ENCODE measurements around the gene GZMM.

GZMM gene

DNA sequence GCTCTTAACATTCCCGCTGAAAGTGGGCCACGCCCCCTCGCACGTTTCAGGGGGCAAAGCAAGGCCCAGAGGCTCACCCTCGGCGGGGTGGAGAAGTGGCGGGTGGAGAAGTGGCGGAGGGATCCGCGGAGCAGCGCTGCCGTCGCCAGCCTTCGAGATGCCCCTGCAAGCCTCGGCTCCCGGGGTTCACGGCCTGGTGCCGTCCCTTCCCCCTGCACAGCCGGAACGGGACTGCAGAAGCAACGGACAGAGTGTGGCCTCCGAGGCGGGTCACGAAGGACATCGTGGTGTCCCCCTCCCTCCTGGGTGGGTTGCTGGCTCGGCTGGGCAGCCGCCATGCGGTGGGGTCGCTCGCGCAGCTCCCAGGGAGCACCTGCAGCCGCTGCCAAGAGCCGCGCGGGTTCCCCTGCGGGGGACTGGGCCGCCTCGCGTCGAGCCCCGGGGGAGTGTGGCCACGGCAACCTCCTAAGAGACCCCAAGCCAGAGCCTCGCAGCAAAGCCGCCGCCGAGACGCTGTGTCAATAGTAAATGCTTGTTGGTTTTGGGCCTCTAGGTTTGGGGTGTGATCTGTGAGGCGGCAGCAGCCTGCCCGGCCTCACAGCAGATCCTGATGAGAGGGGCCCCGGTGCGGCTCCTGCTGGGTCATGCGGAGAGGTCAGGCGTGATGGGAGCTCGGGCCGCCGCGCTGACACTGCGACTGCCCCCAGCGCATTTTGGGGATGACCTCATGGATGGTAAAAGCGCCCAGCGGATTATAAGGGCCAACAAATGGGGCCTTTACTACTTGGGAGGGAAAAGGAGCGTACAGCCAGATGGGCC is 31.1 kb upstream of the GZMM start:
- no peak for DNase-seq (ENCODE audit: low spot score)

DNA sequence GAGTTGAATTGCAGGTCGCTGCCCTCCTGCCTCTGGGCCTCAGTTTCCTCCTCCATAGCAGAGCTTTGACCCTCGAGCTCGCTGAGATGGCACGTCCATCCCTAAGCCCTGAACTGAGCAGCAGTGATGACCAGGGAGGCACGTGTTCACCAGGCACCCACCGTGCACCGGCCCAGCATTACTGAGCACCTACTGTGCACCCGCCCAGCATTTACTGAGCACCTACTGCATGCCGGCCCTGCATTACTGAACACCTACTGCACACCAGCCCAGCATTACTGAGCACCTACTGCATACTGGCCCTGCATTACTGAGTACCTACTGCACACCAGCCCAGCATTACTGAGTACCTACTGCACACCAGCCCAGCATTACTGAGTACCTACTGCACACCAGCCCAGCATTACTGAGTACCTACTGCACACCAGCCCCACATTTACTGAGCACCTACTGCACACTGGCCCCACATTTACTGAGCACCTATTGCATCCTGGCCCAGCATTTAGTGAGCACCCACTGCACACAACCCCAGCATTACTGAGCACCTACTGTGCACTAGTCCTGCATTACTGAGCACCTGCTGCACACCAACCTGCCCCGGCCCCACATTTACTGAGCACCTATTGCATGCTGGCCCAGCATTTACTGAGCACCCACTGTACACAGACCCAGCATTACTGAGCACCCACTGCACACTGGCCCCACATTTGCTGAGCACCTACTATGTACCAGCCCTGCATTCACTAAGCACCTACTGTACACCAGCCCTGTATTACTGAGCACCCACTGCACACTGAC is 30.3 kb upstream of the GZMM start:
- no peak for DNase-seq (ENCODE audit: low spot score)

DNA sequence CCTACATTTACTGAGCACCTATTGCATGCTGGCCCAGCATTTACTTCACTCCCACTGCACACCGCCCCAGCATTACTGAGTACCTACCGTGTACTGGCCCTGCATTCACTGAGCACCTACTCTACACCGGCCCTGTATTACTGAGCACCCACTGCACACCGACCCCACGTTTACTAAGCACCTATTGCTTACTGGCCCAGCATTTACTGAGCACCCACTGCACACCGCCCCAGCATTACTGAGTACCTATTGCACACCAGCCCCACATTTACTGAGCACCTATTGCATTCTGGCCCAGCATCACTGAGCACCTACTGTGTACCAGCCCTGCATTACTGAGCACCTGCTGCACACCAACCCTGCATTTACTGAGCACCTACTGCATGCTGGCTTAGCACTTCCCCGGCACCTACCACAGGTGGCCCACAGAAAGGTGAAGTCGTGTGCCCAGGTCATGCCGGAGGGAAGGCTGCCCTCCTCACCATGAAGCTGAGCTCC is 29.6 kb upstream of the GZMM start:
- DNase-seq (ENCODE audit: low spot score), result no peak

DNA sequence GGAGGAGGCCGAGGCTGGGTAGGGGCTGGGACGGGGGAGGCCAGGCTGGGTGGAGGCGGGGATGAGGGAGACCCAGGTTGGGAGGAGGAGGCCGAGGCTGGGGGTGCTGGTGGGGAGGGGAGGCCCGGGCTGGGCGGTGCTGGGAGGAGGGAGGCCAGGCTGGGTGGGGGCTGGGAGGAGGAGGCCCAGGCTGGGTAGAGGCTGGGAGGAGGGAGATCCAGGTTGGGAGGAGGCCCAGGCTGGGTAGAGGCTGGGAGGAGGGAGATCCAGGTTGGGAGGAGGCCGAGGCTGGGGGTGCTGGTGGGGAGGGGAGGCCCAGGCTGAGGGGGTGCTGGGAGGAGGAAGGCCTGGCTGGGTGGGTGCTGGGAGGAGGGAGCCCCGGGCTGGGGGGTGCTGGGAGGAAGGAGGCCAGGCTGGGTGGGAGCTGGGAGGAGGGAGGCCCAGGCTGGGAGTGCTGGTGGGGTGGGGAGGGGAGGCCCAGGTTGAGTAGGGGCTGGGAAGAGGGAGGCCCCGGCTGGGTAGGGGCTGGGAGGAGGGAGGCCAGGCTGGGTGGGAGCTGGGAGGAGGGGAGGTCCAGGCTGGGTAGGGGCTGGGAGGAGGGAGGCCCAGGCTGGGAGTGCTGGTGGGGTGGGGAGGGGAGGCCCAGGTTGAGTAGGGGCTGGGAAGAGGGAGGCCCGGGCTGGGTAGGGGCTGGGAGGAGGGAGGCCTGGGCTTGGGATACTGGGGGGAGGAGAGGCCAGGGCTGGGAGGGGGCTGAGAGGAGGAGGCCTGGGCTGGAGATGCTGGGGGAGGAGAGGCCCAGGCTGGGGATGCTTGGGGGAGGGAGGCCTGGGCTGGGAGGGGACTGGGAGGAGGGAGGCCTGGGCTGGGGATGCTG is 25.9 kb upstream of the GZMM start:
- DNase-seq (ENCODE audit: low spot score), result no peak

DNA sequence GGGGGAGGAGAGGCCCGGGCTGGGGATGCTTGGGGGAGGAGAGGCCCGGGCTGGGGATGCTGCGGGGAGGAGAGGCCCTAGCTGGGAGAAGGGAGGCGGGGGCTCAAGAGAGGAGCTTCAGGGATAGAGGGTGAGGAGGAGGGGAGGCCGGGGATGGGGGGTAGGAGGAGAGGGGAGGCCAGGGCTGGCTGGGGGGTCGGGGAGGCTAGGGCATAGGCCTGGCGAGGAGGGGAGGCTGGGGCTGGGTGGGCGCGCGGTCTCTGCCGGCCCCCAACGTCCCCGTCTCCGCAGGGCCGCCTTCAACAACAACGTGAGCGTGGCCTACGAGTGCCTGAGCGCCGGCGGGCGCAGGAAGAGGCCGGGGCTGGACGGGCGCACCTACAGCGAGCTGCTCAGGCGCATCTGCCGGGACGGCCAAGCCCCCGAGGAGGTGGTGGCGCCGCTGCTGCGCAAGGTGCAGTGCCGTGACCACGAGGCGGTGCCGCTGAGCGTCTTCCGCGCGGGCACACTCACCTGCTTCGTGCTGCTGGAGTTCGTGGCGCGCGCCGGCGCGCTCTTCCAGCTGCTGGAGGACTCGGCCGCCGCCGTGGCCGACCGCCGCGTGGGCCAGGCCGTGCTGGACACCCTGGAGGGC is 25.1 kb upstream of the GZMM start:
- no peak for DNase-seq (ENCODE audit: low spot score)

DNA sequence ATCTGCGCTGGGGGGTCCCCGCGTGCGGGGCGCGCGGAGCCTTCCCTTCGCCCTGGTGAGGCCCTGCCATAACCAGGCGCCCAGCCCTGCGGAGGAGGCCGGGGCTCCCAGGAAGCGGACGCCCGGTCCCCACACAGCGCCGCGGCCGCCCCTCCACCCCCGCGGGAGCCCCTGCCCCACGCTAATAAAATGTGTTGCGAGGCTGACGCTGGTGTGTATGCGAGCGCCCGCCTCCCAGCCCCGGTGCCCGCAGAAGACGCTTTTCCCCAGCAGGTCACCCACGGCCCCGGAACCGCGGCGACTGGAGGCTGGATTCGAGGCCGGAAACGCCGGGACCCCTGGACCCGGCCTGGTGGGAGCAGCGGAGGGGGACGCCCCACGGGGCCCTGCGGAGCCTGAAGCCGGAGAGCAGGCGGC is 24.4 kb upstream of the GZMM start:
- no peak for DNase-seq (ENCODE audit: low spot score)

DNA sequence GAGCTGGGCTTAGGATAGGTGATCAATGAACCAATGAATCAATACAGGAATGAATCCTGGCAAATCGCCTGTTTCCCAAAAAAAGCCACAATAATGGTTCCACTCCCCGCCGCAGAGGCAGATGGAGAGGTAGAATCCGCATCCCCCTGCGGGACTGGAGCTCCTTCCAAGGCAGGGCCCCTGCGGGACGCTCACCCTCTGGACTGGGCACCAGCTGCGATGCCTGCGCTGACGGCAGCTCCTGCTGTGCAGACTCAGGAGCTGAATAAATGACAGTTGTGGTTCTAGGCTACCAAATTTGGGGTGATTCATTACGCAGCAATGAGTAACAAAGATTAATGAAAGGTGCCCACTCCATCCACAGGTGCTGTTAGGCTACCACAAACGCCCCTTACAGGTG is 21.1 kb upstream of the GZMM start:
- DNase-seq (ENCODE audit: low spot score), result no peak

DNA sequence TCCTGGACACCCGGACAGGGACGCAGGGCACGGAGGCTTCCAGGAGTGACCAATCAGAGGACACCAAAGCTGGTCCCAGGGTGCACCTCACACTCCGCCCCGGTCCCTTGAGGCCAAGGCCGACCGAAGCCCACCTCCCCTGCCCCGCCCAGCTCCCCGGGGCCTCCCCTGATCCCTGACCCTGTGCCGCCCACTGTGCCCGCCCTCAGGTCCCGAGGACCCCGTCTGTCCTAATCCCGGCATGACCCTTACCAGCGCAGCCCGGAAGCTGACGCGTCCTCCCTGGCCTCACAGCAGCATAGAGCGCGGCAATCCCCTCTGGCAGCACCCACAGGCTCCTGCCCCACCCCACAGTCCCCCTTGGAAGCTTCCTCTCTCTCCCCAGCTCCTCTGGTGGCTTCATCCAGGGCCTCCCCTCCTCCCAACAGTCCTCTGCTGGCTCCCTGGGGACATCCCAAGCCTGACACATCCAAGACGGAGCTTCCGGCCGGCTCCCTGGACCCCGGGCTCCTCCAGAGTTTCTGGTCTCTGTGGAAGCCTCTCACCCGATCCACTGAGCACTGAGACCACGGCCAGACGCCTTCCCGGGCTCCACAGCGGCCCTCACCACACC is 19.7 kb upstream of the GZMM start:
- DNase-seq (ENCODE audit: low spot score), result no peak

DNA sequence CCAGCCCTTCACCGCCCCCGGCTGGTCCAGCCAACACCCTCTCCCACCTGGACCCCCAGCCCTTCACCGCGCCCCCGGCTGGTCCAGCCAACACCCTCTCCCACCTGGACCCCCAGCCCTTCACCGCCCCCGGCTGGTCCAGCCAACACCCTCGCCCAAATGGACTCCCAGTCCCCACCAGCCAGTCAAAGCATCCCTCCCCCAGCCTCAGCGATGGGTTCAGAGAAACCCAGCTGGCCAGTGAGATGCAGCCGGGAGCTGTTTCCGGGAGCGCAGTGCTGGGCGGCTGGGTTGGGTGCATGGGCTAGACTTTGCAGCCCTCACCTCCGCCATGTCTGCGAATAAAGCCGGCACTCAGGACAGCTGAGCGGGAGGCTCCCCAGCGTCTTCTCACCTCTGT is 18.8 kb upstream of the GZMM start:
- no peak for DNase-seq (ENCODE audit: low spot score)

DNA sequence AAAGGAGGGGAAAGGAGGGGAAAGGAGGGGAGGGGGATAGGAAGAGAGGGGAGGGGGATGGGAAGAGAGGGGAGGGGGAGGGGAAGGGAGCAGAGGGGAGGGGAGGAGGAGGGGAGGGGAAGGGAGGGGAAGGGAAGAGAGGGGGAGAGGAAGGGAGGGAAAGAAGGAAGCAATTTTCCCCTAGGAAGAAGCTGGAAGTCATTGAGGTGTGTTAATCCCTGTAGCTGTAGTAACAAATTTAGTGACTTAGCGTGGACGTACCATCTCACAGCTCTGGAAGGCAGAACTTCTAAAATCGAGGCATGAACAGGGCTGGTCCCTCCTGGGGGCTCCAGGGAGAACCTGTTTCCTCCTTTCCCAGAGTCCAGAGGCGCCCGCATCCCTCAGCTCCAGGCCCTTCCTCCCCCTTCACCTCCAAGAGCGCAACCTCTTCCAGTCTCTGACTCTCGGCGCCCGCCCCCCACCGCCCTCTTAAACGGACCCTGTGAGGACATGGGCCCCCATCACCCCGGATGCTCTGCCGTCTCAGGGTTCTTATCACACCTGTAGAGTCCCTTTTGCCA is 17.9 kb upstream of the GZMM start:
- DNase-seq (ENCODE audit: low spot score), result no peak

DNA sequence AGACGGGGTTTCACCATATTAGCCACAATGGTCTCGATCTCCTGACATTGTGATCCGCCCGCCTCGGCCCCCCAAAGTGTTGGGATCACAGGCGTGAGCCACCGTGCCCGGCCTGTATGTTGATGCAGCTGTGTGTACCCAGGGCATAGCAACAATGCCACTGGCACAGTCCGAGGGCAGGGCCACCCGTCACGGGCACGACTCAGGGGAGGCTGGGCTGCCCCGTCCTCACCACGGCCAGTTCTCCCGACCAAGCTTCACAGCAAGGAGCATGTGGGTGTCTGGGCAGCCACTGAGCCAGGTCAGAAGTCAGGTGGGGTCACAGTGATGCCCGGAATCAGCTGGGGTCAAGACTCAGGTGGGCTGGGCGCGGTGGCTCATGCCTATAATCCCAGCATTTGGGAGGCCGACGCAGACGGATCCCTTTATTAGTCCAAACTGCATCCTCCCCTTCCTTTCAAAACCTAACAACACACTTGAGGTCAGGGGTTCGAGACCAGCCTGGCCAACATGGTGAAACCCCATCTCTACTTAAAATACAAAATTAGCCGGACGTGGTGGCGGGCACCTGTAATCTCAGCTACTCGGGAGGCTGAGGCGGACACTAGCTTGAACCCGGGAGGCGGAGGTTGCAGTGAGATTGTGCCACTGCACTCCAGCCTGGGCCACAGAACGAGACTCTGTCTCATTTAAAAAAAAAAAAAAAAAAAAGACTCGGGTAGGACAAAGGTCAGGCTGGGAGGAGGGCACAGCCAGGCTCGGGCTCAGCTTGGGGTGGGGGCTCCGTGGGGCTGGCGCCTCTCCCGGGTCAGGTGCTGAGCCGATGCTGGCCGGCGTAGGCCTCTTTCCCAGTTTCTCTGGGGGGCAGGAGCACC is 13.5 kb upstream of the GZMM start:
- DNase-seq (ENCODE audit: low spot score), result no peak

DNA sequence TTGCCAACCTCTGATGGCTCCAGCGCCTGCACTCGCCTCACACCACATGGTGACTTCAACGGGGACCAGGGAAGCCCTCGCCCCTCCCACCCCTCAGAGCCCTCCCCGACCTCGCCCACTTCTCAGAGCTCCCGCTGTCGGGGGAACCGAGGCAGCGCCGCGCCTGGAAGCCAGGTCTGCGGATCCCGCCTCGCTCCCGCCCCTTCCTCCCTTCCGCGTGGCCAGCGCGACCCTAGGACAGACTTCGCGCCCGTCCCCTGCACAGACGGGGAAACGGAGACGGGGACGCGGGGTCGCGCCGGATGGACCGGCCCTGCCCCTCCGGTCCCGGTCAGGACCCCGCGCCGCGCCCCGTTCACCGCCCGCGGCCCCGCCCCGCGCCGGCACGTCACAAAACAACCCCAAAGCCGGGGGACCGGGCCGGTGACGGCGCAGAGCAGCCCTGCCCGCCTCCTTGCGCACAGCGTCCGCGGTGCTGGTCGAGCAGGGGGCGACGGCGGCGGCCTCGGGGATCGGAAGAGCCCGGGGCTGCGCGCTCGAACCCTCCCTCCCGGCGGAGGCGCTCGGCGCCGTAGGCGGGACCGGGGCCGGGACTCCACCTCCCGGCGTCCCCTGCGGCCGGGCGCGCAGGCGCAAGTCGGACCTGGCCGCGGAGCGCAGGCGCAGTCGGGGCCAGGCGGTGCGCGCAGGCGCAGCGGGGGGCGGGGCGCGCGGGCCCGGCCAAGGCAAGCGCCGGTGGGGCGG is 12.7 kb upstream of the GZMM start:
- peak; percentile 73 for DNase-seq (ENCODE audit: low spot score)

DNA sequence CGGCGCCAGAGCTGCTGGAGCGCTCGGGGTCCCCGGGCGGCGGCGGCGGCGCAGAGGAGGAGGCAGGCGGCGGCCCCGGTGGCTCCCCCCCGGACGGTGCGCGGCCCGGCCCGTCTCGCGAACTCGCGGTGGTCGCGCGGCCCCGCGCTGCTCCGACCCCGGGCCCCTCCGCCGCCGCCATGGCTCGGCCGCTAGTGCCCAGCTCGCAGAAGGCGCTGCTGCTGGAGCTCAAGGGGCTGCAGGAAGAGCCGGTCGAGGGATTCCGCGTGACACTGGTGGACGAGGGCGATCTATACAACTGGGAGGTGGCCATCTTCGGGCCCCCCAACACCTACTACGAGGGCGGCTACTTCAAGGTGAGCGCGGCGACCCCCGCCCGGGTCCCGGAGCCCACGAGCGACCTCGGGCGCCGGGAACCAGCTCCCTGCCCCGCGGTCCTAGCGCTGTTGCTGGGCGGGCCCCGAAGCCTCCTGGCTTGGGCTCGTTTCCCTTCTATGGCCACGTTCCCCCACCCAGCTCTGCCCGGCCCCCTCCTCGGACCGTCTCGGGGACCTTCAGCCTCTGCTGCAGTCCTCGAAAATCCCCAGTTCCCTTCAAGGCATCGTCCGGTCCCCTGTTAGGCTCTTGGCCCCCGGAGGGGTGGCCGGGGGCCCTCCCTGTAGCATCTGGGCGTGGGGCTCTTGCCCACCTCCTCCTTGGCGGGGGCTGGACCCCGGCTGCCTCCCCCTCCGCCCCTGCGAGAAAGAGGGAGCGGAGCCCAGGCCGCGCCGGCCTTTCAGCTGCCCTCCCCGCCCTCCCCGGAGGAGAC is 11.9 kb upstream of the GZMM start, which contains the start of gene CDC34:
Gene CDC34, plus strand, starts transcription at position 8 of the 808 bp plus-strand sequence. Its CDS starts 172 bp downstream, at position 180.
- no peak for DNase-seq (ENCODE audit: low spot score)

DNA sequence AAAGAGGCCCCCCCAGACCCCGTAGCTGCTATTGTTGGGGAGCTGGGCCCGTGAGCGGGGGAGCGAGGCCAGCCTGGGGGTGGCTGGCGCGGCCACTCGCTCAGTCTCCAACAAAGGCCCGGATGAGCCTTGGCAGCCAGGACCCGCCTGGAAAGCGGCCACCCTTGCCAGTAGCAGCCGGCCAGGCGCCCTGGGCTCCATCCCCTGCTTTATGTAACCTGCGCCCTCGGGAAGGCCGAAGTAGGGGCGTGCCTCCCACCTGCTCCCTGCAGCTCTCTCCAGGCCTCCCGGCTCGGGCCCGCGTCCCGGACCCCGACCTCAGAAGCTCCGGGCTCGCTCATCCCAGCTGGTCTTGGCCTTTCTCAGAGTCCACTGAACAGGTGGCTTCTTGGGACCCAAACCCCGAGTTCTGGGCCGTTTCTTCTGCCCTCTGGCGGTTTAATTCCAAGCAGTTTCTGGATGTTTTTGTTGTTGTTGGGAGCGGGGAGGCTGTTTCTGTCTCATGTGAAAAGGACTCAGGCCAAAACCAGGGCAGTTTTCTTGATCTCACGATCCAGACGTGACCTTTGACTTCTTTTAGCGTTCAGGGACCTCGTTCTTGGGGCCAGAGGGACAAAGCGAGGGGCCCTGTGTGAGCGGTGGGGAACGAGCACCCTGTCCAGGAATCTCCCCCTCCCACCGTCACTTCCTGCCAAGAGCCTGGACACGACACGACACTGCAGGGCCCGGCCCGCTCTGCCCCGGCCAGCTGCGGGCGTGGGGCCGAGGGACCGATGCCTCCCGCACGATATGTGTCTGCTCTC is 11.1 kb upstream of the GZMM start:
- DNase-seq (ENCODE audit: low spot score), result peak; percentile 86

DNA sequence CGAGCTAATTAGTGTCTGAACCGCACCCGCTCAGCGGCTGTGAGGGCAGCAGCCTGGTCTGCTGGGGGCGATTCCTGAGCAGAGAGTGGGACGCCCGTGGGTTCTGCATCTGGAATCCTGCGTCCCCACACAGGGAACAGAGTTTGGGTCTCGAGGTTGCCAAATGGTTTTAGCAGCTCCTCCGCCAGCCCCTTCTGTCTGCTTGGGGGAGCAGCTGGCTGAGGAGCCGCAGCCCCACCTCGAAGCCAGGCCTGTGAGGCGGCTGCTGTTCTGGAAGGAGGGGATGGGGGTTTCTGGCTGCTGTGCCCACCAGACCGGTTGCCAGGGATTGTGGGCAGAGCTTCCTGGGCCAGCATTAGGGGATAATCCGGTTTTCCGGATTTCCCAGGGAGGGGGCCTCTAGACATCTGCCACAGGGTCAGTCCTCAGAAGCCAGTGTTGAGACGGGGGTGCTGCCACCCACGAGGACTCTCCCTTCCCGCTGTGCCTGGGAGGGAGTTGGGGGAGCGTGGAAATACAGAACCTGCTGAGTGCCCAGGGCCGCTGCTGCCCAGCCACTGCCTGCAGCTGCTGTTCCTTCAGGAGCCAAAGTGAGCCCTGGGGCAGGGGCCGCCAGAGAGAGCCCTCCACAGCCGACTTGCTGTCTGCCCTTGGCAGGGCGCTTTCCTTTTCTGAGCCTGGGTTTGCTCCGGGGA is 10.3 kb upstream of the GZMM start:
- DNase-seq (ENCODE audit: low spot score), result no peak

DNA sequence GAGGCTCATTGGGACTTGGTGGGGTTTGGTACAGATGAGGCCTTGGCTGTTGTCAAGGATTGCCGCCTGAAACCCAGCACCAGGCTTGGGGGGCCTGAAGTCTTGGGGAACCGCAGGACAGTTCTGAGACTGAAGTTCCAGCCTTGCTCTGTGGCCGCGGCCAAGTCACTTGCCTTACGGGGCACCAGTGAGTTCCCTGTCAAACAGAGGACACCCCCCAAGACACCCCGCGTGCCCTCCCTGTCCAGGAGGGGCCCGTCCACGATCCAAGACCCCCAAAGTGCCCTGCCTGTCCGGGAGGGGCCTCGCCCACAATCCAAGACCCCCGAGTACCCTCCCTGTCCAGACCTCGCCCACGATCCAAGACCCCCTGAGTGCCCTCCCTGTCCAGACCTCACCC is 9.8 kb upstream of the GZMM start:
- no peak for DNase-seq (ENCODE audit: low spot score)

Data from cerebellar cortex (tissue), 1 donor.